ENCODE measurements around the gene NT5C.

GRCh38 chr17:75128694-75129505 is 2.6 kb downstream of the NT5C start:
- TF ChIP-seq, protein P1, sequence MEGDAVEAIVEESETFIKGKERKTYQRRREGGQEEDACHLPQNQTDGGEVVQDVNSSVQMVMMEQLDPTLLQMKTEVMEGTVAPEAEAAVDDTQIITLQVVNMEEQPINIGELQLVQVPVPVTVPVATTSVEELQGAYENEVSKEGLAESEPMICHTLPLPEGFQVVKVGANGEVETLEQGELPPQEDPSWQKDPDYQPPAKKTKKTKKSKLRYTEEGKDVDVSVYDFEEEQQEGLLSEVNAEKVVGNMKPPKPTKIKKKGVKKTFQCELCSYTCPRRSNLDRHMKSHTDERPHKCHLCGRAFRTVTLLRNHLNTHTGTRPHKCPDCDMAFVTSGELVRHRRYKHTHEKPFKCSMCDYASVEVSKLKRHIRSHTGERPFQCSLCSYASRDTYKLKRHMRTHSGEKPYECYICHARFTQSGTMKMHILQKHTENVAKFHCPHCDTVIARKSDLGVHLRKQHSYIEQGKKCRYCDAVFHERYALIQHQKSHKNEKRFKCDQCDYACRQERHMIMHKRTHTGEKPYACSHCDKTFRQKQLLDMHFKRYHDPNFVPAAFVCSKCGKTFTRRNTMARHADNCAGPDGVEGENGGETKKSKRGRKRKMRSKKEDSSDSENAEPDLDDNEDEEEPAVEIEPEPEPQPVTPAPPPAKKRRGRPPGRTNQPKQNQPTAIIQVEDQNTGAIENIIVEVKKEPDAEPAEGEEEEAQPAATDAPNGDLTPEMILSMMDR (IDR thresholded peaks at IDR 0.05; ENCODE audit: low read length), result no peak
- no peak for TF ChIP-seq EZH2 (IDR thresholded peaks at IDR 0.05; ENCODE audit: borderline replicate concordance, low read length)

All from OCI-LY1 (cell line).